HEK293 (cell line): ENCODE measurements around the gene EME2.

Source experiments
- CTCF ChIP-seq: fragments of 450-650 bp; formaldehyde crosslinking; IDR thresholded peaks from 2 replicates; pipeline ENCODE4 v1.5.1; 2016; ENCODE audit warnings: missing biosample characterization, missing genetic modification characterization
- KLF9 ChIP-seq: fragments of 450-650 bp; formaldehyde crosslinking; IDR thresholded peaks from 2 replicates; pipeline ENCODE4 v1.5.1; 2016; ENCODE audit warnings: missing biosample characterization, missing genetic modification characterization, low read depth
- TF ChIP-seq, protein P1 (sequence below): fragments of 450-650 bp; formaldehyde crosslinking; IDR thresholded peaks from 2 replicates; pipeline ENCODE4; 2016; ENCODE audit warnings: missing biosample characterization, missing genetic modification characterization

DNA sequence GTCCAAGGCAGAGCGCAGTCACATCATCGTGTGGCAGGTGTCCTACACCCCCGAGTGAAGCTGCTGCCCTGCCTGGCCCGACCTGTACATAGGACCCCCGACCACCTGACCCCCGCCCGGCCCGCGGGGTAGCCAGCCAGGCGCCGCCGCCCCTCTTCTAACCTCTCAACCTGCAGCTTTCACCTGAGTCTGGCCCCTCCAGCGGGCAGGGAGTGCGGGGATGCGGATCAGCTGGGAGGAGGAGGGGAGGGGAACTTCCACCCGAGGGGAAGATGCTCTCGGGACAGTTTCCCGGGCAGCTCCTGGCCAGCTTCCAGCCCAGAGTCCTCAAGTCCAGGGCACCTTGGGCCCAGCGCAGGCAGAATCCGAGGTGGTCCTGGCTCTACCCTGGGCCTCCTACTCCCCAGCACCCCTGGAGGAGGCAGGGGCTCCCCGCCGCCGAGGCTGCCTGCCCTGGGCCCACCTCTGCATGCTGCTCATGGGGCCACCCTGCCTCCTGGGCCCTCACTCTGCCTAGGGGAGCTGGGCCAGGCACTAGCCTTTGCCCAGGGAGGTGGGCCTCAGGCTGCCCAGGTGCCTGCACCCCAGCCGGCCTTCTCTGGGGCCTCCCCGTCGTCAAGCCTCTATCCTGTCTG lies 3.7 kb upstream of the EME2 start:
- TF ChIP-seq, protein P1, sequence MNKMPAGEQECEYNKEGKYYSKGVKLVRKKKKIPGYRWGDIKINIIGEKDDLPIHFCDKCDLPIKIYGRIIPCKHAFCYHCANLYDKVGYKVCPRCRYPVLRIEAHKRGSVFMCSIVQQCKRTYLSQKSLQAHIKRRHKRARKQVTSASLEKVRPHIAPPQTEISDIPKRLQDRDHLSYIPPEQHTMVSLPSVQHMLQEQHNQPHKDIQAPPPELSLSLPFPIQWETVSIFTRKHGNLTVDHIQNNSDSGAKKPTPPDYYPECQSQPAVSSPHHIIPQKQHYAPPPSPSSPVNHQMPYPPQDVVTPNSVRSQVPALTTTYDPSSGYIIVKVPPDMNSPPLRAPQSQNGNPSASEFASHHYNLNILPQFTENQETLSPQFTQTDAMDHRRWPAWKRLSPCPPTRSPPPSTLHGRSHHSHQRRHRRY (tag by site-specific recombination), result no peak
- TF ChIP-seq CTCF (tag by site-specific recombination), result no peak
- no peak for TF ChIP-seq KLF9 (tag by site-specific recombination)
